ENCODE measurements around the gene PRSS50.

The PRSS50 gene

GRCh38 chr3:46712191-46713049, 5.2 kb downstream of the PRSS50 start:
- H3K4me3 ChIP-seq (ENCODE audit: low read depth, low read length) = no peak overlapping the region
- TF ChIP-seq, protein P1, sequence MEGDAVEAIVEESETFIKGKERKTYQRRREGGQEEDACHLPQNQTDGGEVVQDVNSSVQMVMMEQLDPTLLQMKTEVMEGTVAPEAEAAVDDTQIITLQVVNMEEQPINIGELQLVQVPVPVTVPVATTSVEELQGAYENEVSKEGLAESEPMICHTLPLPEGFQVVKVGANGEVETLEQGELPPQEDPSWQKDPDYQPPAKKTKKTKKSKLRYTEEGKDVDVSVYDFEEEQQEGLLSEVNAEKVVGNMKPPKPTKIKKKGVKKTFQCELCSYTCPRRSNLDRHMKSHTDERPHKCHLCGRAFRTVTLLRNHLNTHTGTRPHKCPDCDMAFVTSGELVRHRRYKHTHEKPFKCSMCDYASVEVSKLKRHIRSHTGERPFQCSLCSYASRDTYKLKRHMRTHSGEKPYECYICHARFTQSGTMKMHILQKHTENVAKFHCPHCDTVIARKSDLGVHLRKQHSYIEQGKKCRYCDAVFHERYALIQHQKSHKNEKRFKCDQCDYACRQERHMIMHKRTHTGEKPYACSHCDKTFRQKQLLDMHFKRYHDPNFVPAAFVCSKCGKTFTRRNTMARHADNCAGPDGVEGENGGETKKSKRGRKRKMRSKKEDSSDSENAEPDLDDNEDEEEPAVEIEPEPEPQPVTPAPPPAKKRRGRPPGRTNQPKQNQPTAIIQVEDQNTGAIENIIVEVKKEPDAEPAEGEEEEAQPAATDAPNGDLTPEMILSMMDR (IDR thresholded peaks at IDR 0.05; ENCODE audit: borderline replicate concordance, insufficient read depth, low read depth, low read length) = no peak

- TF ChIP-seq, protein P1 (IDR thresholded peaks at IDR 0.05; ENCODE audit: borderline replicate concordance, insufficient read depth, low read depth, low read length) = no peak
These were observed 5.9 kb downstream of the PRSS50 start for GRCh38 chr3:46711760-46712159.

GRCh38 chr3:46711305-46711704, 6.4 kb downstream of the PRSS50 start:
- H3K4me3 ChIP-seq (ENCODE audit: low read depth, low read length) = no peak overlapping the region
- TF ChIP-seq, protein P1 (IDR thresholded peaks at IDR 0.05; ENCODE audit: borderline replicate concordance, insufficient read depth, low read depth, low read length) = no peak

More at GRCh38 chr3:46711760-46712159, 5.9 kb downstream of the PRSS50 start:
- H3K4me3 ChIP-seq (ENCODE audit: low read depth, low read length) = no peak overlapping the region

- TF ChIP-seq, protein P1 (IDR thresholded peaks at IDR 0.05; ENCODE audit: borderline replicate concordance, insufficient read depth, low read depth, low read length) = no peak
- no peak overlapping the region for H3K4me3 ChIP-seq (ENCODE audit: low read depth, low read length)
These were observed 6.9 kb downstream of the PRSS50 start for GRCh38 chr3:46710671-46711295.

GRCh38 chr3:46710229-46710628, 7.4 kb downstream of the PRSS50 start:
- TF ChIP-seq, protein P1 (IDR thresholded peaks at IDR 0.05; ENCODE audit: borderline replicate concordance, insufficient read depth, low read depth, low read length) = no peak
- H3K4me3 ChIP-seq (ENCODE audit: low read depth, low read length) = no peak overlapping the region

DNA sequence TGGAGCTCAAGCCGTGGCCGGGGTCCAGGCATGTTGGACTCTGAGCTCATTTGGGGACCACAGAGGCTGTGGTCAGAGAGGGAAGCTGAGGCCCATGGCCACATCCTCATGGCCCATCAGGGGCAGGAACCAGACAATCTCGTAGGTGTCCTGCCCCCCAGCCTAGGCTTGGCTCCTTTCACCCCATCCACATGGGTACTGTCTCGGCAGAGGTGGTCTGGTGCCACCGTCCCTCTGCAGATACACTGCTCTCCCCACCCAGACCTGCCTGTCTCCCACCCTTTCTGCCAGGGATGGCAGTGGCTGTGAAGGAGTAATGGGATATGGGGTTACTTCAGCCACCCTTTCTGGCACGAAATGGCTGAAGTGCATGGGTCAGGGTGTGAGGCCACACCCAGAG, 7.9 kb downstream of the PRSS50 start:
- no peak overlapping the region for H3K4me3 ChIP-seq (ENCODE audit: low read depth, low read length)
- TF ChIP-seq, protein P1 (IDR thresholded peaks at IDR 0.05; ENCODE audit: borderline replicate concordance, insufficient read depth, low read depth, low read length) = no peak

Measured in GM12875 (cell line).